HG03521 (cell line): ENCODE data around the gene PAQR7.
"Not testable (repeated sequence)": the region's sequence is repeated elsewhere in the genome, so short reads cannot be mapped to it uniquely, and the experiment has no call there.

ENCODE experiments used
- ATAC-seq: cut with Tn5 transposase; IDR thresholded peaks from one replicate; pipeline ENCODE4 v1.9.1; 2021; ENCODE audit warnings: mild to moderate bottlenecking, moderate library complexity; ENCODE audit not compliant: unreplicated experiment

PAQR7 gene

GRCh38 chr1:25854554-25854953 is 21.0 kb downstream of the PAQR7 start:
- no peak for ATAC-seq

GRCh38 chr1:25848531-25848930 is 27.0 kb downstream of the PAQR7 start:
- ATAC-seq, result no peak

GRCh38 chr1:25847929-25848328 is 27.6 kb downstream of the PAQR7 start:
- no peak for ATAC-seq

GRCh38 chr1:25845664-25846063 is 29.8 kb downstream of the PAQR7 start:
- ATAC-seq, result no peak

- no peak for ATAC-seq
Measured at GRCh38 chr1:25844536-25845337, 30.8 kb downstream of the PAQR7 start.

GRCh38 chr1:25843483-25843882 is 32.0 kb downstream of the PAQR7 start:
- ATAC-seq, result no peak

- not testable (repeated sequence) for ATAC-seq
Measured at GRCh38 chr1:25839808-25840207, 35.7 kb downstream of the PAQR7 start.

- ATAC-seq, result no peak
Measured at GRCh38 chr1:25837262-25837875, 38.1 kb downstream of the PAQR7 start.

- no peak for ATAC-seq
Measured at GRCh38 chr1:25836695-25837094, 38.8 kb downstream of the PAQR7 start.

- ATAC-seq, result no peak
Measured at GRCh38 chr1:25834894-25835293, 40.6 kb downstream of the PAQR7 start.

GRCh38 chr1:25833158-25833557 is 42.4 kb downstream of the PAQR7 start:
- no peak for ATAC-seq

- no peak for ATAC-seq
Measured at GRCh38 chr1:25832336-25833037, 43.0 kb downstream of the PAQR7 start.

- ATAC-seq, result no peak
Measured at GRCh38 chr1:25831569-25832196, 43.8 kb downstream of the PAQR7 start.

GRCh38 chr1:25829046-25829445 is 46.5 kb downstream of the PAQR7 start:
- no peak for ATAC-seq

- no peak for ATAC-seq
Measured at GRCh38 chr1:25828491-25828890, 47.0 kb downstream of the PAQR7 start.

- ATAC-seq, result no peak
Measured at GRCh38 chr1:25826571-25826970, 48.9 kb downstream of the PAQR7 start.

- no peak for ATAC-seq
Measured at GRCh38 chr1:25825605-25826004, 49.9 kb downstream of the PAQR7 start.

GRCh38 chr1:25821630-25822091 is 53.8 kb downstream of the PAQR7 start:
- no peak for ATAC-seq

GRCh38 chr1:25821112-25821476 is 54.4 kb downstream of the PAQR7 start:
- no peak for ATAC-seq

GRCh38 chr1:25820247-25821111 is 55.0 kb downstream of the PAQR7 start:
- ATAC-seq, result peak; percentile 27
